ENCODE measurements around the gene TNFSF9. TPM values are rescaled to one million over a fixed set of nuclear protein-coding genes. Genes with fewer than 3 reads are reported as not detected.

The TNFSF9 gene
- total RNA-seq = 1 to 10 TPM in 2 of 4 donors, not detected in 2; 1.5 to 3.7 TPM

GRCh38 chr19:6530386-6531162, at the start of gene TNFSF9:
Gene TNFSF9 (plus strand): TSS chr19:6531026. CDS start chr19:6531037, 11 bp downstream.
- TF ChIP-seq CTCF (IDR thresholded peaks at IDR 0.05; ENCODE audit: low read depth) = no peak

GRCh38 chr19:6481541-6482342, 49.1 kb upstream of the TNFSF9 start, which contains the start of gene DENND1C:
Gene DENND1C (minus strand): TSS chr19:6481787. CDS start chr19:6481695, 92 bp downstream.
- TF ChIP-seq CTCF (IDR thresholded peaks at IDR 0.05; ENCODE audit: low read depth) = no peak

GRCh38 chr19:6482343-6482686, 48.5 kb upstream of the TNFSF9 start:
- TF ChIP-seq CTCF (IDR thresholded peaks at IDR 0.05; ENCODE audit: low read depth) = no peak

GRCh38 chr19:6483235-6483634, 47.6 kb upstream of the TNFSF9 start:
- no peak for TF ChIP-seq CTCF (IDR thresholded peaks at IDR 0.05; ENCODE audit: low read depth)

GRCh38 chr19:6484230-6484629, 46.6 kb upstream of the TNFSF9 start:
- no peak for TF ChIP-seq CTCF (IDR thresholded peaks at IDR 0.05; ENCODE audit: low read depth)

- no peak for TF ChIP-seq CTCF (IDR thresholded peaks at IDR 0.05; ENCODE audit: low read depth)
Measured at GRCh38 chr19:6484831-6485230, 46.0 kb upstream of the TNFSF9 start.
